ENCODE measurements around the gene NFIX.

NFIX gene

DNA sequence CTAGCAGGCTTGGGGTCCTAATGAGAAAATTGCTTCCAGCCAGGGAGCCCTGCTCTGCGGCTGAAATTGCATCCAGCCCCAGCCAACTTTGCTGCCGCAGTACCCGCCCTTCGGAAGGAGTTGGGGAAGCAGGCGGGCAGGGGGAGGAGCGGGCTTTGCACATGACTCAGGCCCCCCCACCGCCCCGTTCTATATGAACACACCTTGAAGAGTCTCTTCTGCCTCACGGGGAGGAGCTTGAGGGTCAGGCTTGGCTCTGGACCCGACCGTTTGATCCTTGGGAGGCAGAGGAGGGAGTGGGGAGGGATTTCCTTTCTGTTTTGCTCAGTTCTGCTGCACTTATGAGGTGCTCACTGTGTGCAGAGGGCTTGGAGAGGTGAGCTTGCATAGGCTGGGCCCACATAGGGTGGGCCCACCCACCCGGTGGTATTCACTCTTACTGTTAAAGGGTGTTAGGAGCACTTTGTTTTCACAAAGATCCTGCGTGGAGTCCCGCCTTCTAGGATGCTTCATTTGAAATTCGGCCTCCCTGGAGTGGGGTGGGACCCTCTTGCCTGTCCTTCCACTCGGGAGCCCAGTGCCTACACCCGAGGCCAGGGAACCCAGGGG is 60.9 kb downstream of the NFIX start:
- DNase-seq (ENCODE audit: low read depth): no peak

DNA sequence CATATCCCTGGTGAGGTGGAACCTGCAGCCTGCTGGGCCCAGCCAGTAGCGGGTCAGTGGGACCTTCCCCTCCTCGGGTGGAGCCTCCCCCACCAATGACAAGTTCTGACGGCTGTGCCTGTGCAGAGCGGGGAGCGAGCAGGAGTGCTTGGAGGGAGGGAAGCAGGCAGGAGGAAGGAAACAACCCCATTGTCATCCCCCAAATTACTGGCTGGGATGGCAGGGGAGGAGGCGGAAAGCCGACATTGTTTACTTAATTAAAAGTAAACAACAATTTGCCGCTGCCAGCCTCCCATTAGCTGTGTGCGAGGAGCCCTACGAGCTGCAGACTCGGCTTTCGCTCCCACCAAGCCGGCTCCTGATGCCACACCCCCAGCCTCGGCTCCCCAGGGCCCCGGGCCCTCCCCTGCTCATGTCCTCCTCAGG is 61.9 kb downstream of the NFIX start:
- no peak for DNase-seq (ENCODE audit: low read depth)

DNA sequence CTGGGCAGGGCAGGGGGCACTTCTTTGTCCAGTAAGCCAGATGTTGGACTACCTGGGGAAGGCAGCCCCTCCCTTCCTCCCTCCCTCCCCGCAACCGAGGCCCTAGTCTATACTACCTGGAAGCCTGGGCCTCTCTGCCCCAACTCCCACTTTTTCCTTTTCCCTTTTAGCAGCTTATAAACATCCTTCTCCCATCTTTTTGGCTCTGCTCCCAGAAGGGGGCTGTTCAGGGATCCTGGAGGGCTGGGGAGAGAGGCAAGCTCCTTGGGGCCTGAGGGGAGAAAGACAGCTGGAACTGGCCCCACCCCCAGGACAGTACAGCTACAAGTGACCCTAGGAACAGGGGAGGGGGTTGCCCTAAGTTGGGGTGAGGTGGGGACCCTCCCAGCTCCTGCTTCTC is 62.5 kb downstream of the NFIX start:
- no peak for DNase-seq (ENCODE audit: low read depth)

DNA sequence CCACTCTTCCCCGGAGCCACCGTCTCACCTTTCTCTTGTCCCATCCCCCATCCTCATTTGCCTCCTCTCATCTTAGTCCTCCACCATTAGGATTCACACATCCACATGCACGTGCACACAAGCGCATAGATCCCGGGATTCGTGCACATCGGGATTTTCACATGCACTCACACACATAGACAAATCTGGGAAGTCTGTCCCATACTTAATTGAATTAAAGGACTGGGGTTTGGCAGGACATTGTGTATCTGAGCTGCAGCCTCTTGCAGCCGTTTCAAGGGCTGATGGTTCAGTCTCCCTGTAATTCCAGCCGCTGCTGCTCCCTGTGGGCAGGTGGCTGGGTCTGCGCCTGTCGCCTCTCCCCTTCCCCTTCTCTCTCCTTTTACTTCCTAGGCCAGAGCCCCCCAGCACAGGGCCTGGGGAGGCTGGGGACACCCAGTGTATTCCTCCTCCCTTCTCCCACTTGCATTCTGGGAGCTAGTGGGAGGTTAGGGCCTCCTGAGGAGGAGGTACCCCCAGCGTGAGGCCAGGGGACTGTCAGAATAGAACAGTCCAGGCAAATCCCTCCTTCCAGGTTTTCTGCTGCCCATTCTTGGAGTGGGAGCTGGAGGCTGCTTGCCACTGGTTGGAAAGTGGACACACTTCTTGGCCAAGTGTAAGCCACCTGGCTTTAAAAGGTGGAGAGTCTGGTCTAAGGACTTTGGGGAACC is 63.8 kb downstream of the NFIX start:
- DNase-seq (ENCODE audit: low read depth): no peak

DNA sequence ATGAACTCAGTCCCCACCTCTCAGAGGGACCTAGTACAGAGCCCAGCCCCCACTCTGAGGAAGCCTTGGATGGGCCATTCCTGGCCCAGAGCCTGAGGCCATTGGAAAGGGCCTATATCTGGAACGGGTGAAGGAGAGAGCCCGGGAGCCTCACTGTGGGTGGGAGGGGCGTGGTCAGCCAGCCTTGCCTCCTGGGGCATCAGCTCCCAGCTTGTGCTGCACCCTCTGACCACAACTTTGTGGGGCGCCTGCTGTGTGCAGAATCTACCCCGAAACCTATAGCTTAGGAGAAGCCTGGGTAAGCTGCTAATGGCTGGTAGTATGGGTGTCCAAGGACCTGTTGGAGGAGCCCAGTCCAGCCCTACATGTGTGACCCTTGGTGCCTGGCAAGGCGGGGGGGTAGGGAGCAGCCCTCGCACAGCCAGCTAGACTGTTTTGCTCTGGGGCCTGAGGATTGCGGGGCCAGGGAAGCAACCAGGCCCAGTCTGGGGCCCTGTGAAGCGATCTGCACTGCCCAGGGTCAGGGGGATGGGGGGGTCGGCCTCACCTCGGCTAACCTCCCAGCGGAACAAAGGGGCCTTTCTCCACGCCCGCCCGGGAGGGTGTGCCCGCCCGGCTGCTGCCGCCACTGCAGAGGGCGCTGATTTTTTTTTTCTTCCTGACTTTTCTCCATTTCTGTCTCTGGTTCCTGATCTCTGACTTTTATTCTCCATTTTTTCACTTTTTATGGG is 65.1 kb downstream of the NFIX start:
- DNase-seq (ENCODE audit: low read depth): no peak

DNA sequence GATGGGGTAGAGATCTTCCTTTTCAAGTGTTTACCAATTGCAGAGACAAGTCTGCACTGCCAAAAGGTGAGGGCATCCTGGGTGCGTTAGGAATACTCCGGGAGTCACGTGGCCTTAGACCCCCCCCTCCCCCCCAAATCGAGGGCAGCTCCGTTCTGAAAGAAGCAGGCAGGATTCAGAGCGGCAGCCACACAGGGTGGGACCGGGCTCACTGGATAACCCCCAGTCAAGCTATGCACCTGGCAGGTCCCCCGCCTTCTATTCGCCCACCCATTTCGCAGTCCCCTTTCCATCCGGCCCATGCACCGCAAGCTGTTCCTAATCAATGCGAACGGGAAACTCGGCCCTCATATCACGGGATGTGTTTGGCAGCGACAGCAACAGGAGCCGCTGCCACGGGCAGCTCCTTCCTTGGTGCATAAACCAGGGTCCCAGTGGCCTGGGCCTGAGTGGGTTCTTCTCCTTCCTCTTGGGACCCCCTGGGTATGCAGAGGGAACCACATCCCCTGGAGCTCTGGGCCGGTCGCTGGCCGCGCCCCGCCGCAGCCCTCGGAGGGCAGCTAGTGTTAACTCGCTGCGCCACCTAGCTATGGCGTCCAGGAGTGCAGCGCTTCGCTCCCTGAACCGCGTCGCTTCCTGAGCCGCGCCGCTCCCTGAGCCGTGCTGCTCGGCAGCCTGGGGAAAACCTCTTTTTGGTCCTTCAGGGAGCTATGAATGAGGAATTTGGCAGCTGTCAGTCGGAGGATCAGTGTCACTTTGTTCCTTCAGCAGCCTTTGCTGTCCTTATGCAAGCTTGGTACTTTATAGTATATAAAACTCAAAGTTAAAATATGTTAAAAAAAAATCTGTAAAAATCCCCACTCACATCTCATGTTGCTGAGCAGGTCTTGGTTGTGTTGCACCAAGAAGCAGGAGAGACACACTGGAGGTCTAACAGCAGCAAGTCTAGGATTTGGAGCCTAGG is 66.0 kb downstream of the NFIX start:
- peak; percentile 65 for DNase-seq (ENCODE audit: low read depth)

DNA sequence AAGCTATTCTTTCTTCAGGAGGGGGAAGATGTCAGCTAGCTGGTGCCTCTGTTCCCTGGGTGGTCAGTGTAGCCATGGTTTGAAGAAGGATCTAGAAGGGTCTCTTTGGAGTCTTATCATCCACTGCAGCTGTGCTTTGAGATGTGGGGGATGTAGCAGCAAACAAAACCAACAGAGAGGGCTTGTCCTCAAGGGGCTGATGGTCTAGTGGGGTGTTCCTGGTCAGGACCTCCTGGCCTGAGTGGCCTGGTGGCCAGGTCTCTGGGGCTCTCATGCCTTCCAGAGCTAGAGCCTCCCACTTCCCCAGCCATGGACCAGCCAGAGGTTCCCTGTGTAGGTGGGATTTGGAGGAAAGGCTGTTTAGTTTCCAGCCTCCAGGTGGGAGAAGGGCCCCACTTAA is 67.0 kb downstream of the NFIX start:
- no peak for DNase-seq (ENCODE audit: low read depth)

DNA sequence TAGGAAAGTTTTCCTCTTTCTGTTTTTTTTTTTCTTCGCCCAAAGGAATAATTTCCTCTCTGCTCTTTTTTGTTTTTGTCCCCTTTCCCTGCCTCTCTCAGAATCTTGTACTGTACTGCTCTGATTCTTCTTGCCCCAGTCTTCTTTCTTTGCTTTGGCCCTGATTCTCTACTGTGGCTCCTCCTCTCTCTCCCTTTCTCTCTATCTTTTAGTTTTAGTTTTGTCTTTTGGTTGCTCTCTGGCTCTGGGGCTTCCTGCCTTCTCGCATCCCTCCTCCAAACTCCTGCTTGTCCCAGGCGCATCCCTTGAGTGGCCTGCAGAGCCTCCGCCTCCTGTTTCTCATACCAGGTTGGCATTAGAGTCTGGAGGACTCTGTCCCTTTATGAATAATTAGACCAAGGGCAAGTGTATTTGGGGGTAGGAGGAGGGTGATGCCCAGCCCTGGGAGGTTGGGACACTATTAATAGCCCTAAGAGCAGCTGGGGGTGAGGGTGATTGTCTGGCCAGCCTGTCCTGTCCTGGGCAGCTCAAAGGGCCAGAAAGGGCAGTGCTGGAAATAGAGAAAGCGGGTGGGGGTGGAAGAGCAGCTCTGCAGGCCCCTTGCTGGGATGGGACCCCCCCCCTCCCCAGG is 68.3 kb downstream of the NFIX start:
- DNase-seq (ENCODE audit: low read depth): no peak

DNA sequence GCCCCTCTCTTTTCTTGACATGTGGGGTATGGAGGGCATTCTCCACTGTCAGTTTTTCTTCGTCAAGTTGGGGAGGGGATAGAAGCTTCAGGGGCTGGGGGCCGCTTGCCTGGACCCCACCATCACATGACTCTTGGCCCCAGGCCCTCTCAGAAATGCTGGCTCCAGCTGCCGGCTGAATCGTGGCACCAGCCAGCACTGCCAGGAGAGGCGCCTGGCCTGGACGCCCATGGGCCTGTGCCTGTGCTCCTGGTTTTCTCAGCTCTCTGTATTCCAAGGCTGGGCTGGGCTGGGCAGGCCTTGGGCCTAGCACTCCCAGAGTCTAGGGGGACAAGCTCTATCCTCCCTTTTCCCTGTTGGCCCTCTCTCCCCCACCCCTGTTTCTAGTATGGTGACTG is 68.8 kb downstream of the NFIX start:
- no peak for DNase-seq (ENCODE audit: low read depth)

DNA sequence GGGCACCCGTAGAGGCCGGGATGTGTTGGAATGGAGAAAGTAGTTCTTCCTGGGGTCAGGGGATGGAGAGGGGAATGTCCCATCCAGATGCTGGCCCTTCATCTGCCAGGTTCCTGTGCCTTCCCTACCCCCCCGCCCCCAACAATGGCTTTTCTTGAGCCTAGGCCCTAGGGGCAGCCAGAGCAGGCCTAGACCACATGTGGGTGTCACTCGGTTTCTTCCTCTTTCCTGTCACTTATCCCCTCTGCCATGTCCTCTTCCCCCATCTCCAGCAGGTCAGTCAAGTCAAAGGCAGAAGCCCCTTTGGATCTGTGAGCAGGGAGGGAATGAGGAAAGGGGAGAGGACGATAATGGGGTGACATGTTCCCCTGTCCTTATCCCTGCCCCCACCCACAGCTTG is 71.0 kb downstream of the NFIX start:
- DNase-seq (ENCODE audit: low read depth): no peak

DNA sequence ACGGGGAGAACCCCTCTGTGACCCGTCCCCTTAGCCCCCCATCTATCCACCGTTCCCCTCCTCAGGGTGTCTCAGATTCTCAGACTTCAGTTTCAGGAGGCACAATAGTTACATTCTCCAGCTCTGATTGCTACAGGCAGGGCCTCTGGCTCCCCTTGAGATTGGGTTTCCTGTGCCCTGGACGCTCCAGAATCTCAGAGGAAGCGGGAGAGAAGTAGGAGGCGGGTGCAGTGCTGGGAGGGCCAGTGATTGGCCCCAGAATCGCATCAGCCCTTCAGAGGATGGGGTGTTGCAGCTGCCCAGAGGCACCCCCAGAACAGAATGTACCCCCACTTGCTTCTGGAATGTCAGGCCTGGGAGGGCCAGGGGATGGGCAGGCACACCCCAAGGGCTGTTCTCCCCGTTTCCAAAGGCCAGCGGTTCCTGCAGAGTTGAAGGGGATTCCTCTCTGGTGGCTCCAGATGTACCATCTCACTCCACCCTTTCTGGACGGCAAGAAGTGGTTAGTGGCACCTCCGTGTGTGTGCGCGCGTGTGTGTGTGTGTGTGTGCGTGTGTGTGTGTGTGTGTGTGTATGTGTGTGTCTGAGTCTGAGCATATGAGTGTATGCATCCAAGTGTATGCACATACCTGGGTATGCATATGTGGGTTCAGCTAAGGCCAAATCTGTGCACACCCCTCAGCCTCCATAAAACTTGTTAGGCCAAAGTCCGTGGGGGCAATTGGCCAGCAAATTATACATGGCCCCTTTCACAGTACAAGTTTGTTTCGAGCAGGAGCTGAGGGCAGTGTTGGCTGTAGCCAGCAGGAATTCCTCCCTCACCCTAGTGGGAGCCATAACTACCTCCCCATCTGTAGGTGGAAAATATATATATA is 71.9 kb downstream of the NFIX start:
- no peak for DNase-seq (ENCODE audit: low read depth)

DNA sequence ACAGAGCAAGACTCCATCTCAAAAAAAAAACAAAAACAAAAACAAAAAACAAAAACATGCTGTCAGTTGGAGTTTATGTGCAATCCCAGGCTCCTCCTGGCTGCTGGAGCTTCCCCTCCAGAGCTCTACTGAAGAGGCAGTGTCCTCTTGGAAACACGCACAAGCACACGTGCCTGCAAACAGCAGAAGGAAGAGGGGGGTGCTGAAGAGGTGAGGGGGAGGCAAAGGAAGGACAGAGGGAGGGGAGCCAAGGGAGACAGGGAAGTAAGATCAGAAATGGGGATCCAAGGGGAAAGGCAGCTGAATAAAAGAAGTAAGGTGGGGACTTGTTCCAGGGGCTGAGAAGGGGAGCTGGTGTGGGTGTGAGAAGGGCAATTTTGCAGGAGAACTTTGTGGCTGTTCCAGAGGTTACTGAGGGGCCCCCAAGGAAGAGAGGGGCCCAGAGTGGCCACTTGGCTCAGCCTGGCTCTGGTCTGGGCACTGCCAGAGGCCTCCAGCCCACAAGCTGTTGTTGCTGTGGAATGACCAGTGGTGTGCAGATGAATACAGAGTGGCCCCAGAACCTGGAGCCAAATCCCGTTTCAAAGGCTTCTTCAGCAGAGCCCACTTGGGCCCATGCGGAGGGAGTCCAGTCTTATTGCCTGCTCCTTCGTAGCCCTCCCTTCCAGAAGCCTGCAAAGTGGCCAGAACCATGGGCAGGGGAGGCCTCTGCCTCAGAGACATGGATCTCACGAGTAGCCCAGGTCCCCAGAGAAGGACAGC is 73.0 kb downstream of the NFIX start:
- no peak for DNase-seq (ENCODE audit: low read depth)

DNA sequence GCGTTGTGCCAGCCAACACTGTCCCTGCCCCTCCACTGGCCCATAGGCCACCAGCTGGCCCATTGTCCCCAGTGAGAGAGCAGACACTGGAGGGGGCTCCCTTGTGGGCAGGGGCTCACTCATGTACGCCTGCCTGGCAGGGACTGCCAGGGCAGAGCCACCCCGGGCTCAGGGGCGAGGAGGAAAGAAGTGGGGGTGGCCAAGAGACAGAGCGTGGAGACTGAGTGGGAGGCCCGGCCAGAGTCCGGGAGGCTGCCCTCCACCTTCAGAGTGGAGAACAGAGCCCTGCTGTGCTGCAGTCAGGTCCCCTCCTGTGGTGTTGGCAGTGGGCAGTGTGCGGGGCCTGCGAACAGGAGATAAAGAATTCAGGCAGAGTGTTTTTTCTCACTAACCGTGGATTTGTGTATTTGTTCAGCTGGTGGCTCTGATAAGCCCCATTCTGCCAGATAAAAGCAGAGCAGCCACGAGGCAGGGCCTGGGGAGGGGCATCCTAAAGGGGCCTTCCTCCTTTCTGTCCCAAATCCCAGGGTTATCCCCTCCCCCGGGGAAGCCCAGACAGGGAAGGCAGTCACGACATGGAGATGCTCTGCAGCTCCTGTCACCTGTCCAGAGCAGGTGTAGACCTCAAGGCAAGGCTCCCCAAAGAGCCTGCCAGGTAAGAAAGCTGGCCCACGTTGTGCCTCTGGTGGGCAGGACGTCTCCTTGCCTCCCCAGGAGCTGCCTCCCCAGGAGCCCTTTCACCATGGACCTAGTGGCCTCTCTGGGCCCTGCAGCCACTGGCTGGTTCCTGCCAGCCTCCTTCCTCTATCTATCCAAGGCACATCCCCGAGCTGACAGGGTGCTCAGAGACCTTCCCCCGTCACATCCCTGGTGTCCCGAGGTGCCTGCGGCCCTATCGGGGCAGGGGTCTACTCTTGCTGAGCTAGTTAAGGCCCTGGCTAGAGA is 74.4 kb downstream of the NFIX start:
- DNase-seq (ENCODE audit: low read depth): no peak

DNA sequence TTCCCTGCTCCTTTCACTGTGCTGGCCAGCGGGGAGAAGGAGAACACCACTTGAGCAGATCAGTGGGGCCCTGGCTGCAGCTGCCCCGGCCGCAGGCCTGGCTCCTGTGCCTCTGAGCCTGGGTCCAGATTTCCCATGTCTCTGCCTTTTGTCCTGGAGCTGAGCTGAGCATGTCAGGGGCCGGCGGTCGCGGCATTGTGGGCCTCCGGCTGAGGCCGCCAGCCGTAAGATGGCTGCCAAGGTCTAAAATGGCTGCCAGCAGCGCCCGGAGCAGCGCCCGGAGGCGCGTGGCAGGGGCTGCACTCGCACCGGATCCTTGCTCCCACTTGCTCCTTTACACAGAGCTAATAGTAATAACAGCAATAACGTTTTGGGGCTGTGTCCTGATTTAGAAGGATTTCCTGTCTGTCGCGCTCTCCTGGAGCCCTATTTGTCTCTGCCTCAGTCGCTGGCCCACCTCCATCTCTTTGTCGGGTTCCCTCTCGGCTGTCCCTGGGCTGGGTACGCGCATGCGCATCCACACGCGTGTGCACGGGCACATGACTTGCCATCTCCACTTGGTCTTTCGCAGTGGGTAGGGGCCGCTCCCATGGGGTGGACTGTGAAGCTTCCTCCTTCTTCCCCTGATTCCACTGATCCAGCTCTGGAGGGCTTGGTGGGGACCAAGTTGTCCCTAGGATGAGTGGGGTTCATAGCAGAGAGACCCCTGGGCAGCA is 75.3 kb downstream of the NFIX start:
- no peak for DNase-seq (ENCODE audit: low read depth)

DNA sequence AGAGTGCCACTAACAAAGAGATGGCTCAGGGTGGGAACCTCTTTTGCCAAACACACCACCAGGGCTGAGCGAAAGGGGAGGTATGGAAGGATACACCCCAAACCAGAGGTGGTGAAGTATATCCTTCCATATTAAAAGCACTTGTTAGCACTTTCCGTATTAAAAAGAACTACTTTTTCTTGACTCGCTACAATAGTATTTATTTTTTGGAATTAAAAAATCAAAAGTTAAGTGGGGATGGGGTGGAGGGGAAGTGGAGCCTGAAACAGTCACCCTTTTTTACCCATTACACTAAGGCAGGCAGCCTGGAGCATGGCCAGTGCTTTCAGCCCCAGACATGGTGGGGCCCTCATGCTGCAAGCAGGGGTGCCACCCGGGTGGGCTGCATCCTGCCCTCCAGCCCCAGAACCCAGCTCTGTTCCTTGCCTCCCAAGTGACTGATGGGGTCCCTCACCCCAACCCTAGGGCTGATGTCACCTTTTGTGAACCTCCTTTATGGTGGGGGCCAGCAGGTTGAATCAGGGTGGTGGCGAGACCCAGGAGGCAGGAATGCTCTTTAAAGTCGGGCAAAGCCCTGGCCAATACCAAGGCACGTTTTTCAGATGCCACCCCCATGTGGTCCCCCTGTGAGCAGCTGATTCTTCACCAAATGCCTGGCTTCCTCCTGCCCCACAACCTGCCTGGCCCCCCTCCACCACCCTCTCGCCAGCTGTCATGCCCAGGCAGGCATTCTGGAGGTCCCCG is 76.3 kb downstream of the NFIX start:
- DNase-seq (ENCODE audit: low read depth): no peak

DNA sequence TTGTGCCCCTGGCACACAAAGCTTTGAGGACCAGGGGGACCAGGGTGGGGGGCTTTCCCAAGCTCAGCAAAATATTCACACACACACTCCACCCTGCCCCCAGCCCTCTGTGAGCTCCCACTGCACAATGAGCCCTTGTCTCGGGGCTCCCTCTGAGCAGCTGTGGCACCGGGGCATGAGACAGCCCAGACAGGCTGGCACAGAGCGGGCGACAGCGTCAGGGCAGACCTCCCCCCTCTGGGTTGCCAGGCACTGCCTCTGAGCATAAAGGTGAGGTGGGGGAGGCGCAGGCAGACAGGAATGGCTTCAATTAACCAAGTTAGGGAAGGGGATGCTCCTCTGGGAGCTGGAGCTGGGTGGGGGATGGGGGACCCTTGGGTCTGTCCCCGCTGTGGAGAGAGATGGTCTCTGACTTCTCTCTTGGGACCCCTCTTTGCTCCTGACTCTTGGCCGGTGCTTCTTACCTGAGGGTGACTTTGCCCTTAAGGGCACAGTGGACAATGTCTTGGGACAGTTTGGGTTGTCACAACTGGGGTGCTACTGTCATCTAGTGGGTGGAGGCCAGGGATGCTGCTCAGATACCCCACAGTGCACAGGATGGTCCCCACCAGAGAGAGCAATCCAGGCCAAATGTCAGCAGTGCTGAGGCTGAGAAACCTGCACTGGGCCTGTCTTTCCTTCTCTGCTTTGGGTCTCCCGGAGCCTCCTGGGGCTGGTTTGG is 77.1 kb downstream of the NFIX start:
- no peak for DNase-seq (ENCODE audit: low read depth)

DNA sequence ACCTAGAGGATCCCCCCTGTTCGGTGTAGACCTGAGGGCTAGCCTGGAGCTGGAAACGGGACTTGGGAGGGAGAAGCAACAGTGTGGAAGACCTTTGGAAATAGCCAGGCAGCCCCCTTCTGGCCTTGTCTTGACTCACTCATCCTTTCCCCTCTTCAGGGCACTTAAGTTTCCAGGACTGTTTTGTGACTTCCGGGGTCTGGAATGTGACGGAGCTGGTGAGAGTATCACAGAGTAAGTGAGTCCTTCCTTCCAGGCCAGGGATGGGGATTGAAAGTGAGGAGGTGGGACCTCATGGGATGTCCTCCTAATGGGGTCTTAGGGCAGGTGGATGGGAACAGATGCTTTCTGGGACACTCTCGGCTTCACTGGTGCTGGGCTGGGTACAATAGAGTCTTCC is 78.0 kb downstream of the NFIX start:
- no peak for DNase-seq (ENCODE audit: low read depth)

Measured in stimulated activated CD8-positive, alpha-beta memory T cell treated with anti-CD3 and anti-CD28 coated beads, Interleukin-7, amount 100 ng/mL, for 24 hours (primary cell).